Measurements from ENCODE around the gene ABCC4.
"Not testable (repeated sequence)": the region's sequence is repeated elsewhere in the genome, so short reads cannot be mapped to it uniquely, and the experiment has no call there.

Gene ABCC4

GRCh38 chr13:95192564-95192945 lies 108.7 kb downstream of the ABCC4 start:
- not testable (repeated sequence) for DNase-seq

GRCh38 chr13:95191821-95192563 lies 109.3 kb downstream of the ABCC4 start:
- DNase-seq, result peak; percentile 41

- no peak for DNase-seq
These were observed 113.1 kb downstream of the ABCC4 start for GRCh38 chr13:95188128-95188527.

GRCh38 chr13:95185851-95186250 lies 115.4 kb downstream of the ABCC4 start:
- peak; percentile 51 for DNase-seq

GRCh38 chr13:95185311-95185710 lies 115.9 kb downstream of the ABCC4 start:
- DNase-seq, result no peak

- DNase-seq, result no peak
These were observed 116.9 kb downstream of the ABCC4 start for GRCh38 chr13:95184317-95184716.

- no peak for DNase-seq
These were observed 118.5 kb downstream of the ABCC4 start for GRCh38 chr13:95182570-95183265.

GRCh38 chr13:95181586-95181985 lies 119.7 kb downstream of the ABCC4 start:
- DNase-seq, result no peak

GRCh38 chr13:95180513-95181245 lies 120.6 kb downstream of the ABCC4 start:
- no peak for DNase-seq

- no peak for DNase-seq
These were observed 124.5 kb downstream of the ABCC4 start for GRCh38 chr13:95176611-95177259.

- no peak for DNase-seq
These were observed 126.7 kb downstream of the ABCC4 start for GRCh38 chr13:95174517-95174916.

- DNase-seq, result no peak
These were observed 133.1 kb downstream of the ABCC4 start for GRCh38 chr13:95168191-95168590.

- DNase-seq, result not testable (repeated sequence)
These were observed 134.2 kb downstream of the ABCC4 start for GRCh38 chr13:95167003-95167402.

- no peak for DNase-seq
These were observed 136.4 kb downstream of the ABCC4 start for GRCh38 chr13:95164830-95165229.

GRCh38 chr13:95160112-95160906 lies 140.9 kb downstream of the ABCC4 start:
- no peak for DNase-seq

- no peak for DNase-seq
These were observed 141.8 kb downstream of the ABCC4 start for GRCh38 chr13:95159458-95159857.

- no peak for DNase-seq
These were observed 145.0 kb downstream of the ABCC4 start for GRCh38 chr13:95156208-95156607.

- DNase-seq, result no peak
These were observed 145.7 kb downstream of the ABCC4 start for GRCh38 chr13:95155504-95155903.

GRCh38 chr13:95155093-95155492 lies 146.2 kb downstream of the ABCC4 start:
- DNase-seq, result no peak

- no peak for DNase-seq
These were observed 146.8 kb downstream of the ABCC4 start for GRCh38 chr13:95154413-95154886.

GRCh38 chr13:95153647-95154412 lies 147.4 kb downstream of the ABCC4 start:
- DNase-seq, result no peak
